IMR-90 (cell line): ENCODE measurements around the gene NAP1L5. TPM values are rescaled to one million over a fixed set of nuclear protein-coding genes. Genes with fewer than 3 reads are reported as not detected.

Experiments used
- ATAC-seq: fragments of 200-7000 bp; cut with Tn5 transposase; 2 replicates; pipeline ENCODE4 v1.9.1; 2020; ENCODE audit warnings: low read depth, mild to moderate bottlenecking, moderate library complexity
- BruUV-seq: library from RNA; stranded (reverse); fragments of 400-500 nt; replicated peaks from 2 replicates; lab custom pipeline; 2021; lab: Mats Ljungman, UMichigan
- CTCF ChIA-PET: fragments of 300-600 bp; formaldehyde crosslinking; extraction: SDS; loops from one replicate; lab custom pipeline; 2021; ENCODE audit warnings: antibody characterized with exemption; lab: Yijun Ruan, JAX
- POLR2A ChIA-PET: fragments of 300-600 bp; sonication (Branson Sonifier 250); formaldehyde crosslinking; loops from one replicate; lab custom pipeline; 2022; ENCODE audit warnings: antibody characterized with exemption; ENCODE audit not compliant: unreplicated experiment; lab: Charles Lee
- DNase-seq: peaks from one replicate; pipeline ENCODE4 v3.0.0; 2013
- H2AFZ ChIP-seq: replicated peaks from 2 replicates; pipeline ENCODE3; 2013; ENCODE audit warnings: low read length, mild to moderate bottlenecking; ENCODE audit not compliant: poor library complexity
- H2AK5ac ChIP-seq: 2 replicates; pipeline ENCODE4 v1.6.1; 2013; ENCODE audit warnings: low read depth, low read length, inconsistent platforms
- H2AK9ac ChIP-seq: replicated peaks from 2 replicates; pipeline ENCODE3; 2013; ENCODE audit warnings: mild to moderate bottlenecking, low read depth, low read length, moderate library complexity; ENCODE audit not compliant: poor library complexity
- H2BK120ac ChIP-seq: 2 replicates; pipeline ENCODE4 v1.6.1; 2013; ENCODE audit warnings: low read depth, low read length, inconsistent platforms
- H2BK15ac ChIP-seq: 3 replicates; pipeline ENCODE4 v1.6.1; 2013; ENCODE audit warnings: low read depth, low read length, inconsistent platforms
- H2BK20ac ChIP-seq: 2 replicates; pipeline ENCODE4 v1.6.1; 2013; ENCODE audit warnings: low read depth, mild to moderate bottlenecking, inconsistent platforms, low read length, moderate library complexity
- H2BK5ac ChIP-seq: 2 replicates; pipeline ENCODE4 v1.6.1; 2013; ENCODE audit warnings: mild to moderate bottlenecking, low read depth, low read length, inconsistent platforms; ENCODE audit not compliant: poor library complexity, severe bottlenecking
- H3K14ac ChIP-seq: replicated peaks from 2 replicates; pipeline ENCODE4 v1.6.1; 2013; ENCODE audit warnings: low read depth, low read length, inconsistent platforms
- H3K18ac ChIP-seq: 2 replicates; pipeline ENCODE4 v1.6.1; 2013; ENCODE audit warnings: low read depth, low read length, control low read depth
- H3K23ac ChIP-seq: 2 replicates; pipeline ENCODE4 v1.6.1; 2013; ENCODE audit warnings: low read depth, low read length, inconsistent platforms
- H3K27ac ChIP-seq: 2 replicates; pipeline ENCODE4 v1.5.1; 2013; ENCODE audit warnings: mild to moderate bottlenecking, control low read depth, low read length; ENCODE audit not compliant: insufficient read depth
- H3K27me3 ChIP-seq: 2 replicates; pipeline ENCODE4 v1.6.1; 2013; ENCODE audit warnings: low read length; ENCODE audit not compliant: control insufficient read depth, insufficient read depth
- H3K36me3 ChIP-seq: 2 replicates; pipeline ENCODE4 v1.6.1; 2013; ENCODE audit warnings: low read length, mixed read lengths; ENCODE audit not compliant: control insufficient read depth, insufficient read depth
- H3K4ac ChIP-seq: 2 replicates; pipeline ENCODE4 v1.6.1; 2013; ENCODE audit warnings: low read depth, low read length, inconsistent platforms
- H3K4me1 ChIP-seq: 2 replicates; pipeline ENCODE4 v1.6.1; 2013; ENCODE audit warnings: low read length, mixed read lengths; ENCODE audit not compliant: control insufficient read depth, insufficient read depth
- H3K4me2 ChIP-seq: 2 replicates; pipeline ENCODE4 v1.6.1; 2013; ENCODE audit warnings: low read depth, mild to moderate bottlenecking, control low read depth, low read length, moderate library complexity
- H3K4me3 ChIP-seq: 2 replicates; pipeline ENCODE4 v1.5.1; 2013; ENCODE audit warnings: low read depth, mild to moderate bottlenecking, control low read depth, low read length, moderate library complexity; ENCODE audit not compliant: insufficient read depth
- H3K56ac ChIP-seq: 2 replicates; pipeline ENCODE4 v1.6.1; 2013; ENCODE audit warnings: low read length, inconsistent platforms; ENCODE audit not compliant: insufficient read depth; ENCODE audit errors: extremely low read depth
- H3K79me1 ChIP-seq, 2 experiments: 2 replicates each; pipeline ENCODE4 v1.6.1; 2013; ENCODE audit warnings: low read length in 2 of 2, inconsistent platforms in 1 of 2, low read depth in 1 of 2
- H3K9ac ChIP-seq: 2 replicates; pipeline ENCODE4 v1.6.1; 2013; ENCODE audit warnings: low read depth, low read length, control low read depth
- H3K9me1 ChIP-seq: 2 replicates; pipeline ENCODE4 v1.6.1; 2013; ENCODE audit warnings: low read length, inconsistent platforms; ENCODE audit not compliant: insufficient read depth
- H3K9me3 ChIP-seq: 2 replicates; pipeline ENCODE4 v1.6.1; 2013; ENCODE audit warnings: low read length; ENCODE audit not compliant: control insufficient read depth, insufficient read depth
- H4K20me1 ChIP-seq: 2 replicates; pipeline ENCODE4 v1.6.1; 2013; ENCODE audit warnings: low read length, inconsistent platforms; ENCODE audit not compliant: insufficient read depth
- H4K5ac ChIP-seq: 2 replicates; pipeline ENCODE4 v1.6.1; 2013; ENCODE audit warnings: mild to moderate bottlenecking, low read depth, low read length, control low read depth
- H4K8ac ChIP-seq, 2 experiments: 2 replicates each; pipeline ENCODE4 v1.6.1; 2013; ENCODE audit warnings: low read depth in 2 of 2, low read length in 2 of 2, control low read depth in 1 of 2, inconsistent platforms in 1 of 2
- H4K91ac ChIP-seq: 2 replicates; pipeline ENCODE4 v1.6.1; 2013; ENCODE audit warnings: low read depth, low read length, inconsistent platforms; ENCODE audit not compliant: insufficient read depth
- MAZ ChIP-seq: IDR thresholded peaks from 2 replicates; pipeline ENCODE4 v1.6.1; 2012; ENCODE audit warnings: low read depth, mild to moderate bottlenecking, low read length, improper control_type of control experiment, moderate library complexity, borderline replicate concordance
- RFX5 ChIP-seq: IDR thresholded peaks from 2 replicates; pipeline ENCODE4 v1.8.0; 2012; ENCODE audit warnings: low read depth, mild to moderate bottlenecking, low read length, moderate library complexity
- WGBS, 2 experiments: methylation state at CpG; one replicate each; pipeline versions ENCODE4 v1.1.5 to v1.1.7; 2013; ENCODE audit warnings: missing lambda C conversion rate in 2 of 2; ENCODE audit not compliant: insufficient read length in 1 of 2; ENCODE audit errors: extremely low coverage in 2 of 2; 5-methylcytosine and 5-hydroxymethylcytosine counted together
- dilution Hi-C: fragments of 300-500 bp; cut with HindIII; formaldehyde crosslinking; loops from one replicate; pipeline ENCODE4 v1.14.3; 2018; ENCODE audit warnings: low sequenced_read_pairs; ENCODE audit not compliant: unreplicated experiment
- in situ Hi-C: fragments of 300-500 bp; cut with MboI; formaldehyde crosslinking; loops from 3 replicates; pipeline ENCODE4 v1.14.3; 2019; ENCODE audit warnings: low sequenced_read_pairs, inconsistent platforms, mixed read lengths
- intact Hi-C: fragments of 100-400 bp; cut with micrococcal nuclease; formaldehyde crosslinking; loops from 2 replicates; pipeline ENCODE4 v1.10.0; 2022
- polyA plus RNA-seq, 3 experiments: library from polyadenylated mRNA; depleted of rRNA; stranded (reverse); fragments of >200 nt; gene quantifications; 2 replicates each; pipeline ENCODE4 v1.2.3, GENCODE V29; 2012; ENCODE audit warnings: low replicate concordance in 1 of 3
- total RNA-seq: library from RNA; depleted of rRNA; stranded (reverse); fragments of >200 nt; gene quantifications from 2 replicates; pipeline ENCODE4 v1.2.3, GENCODE V29; 2012

Gene NAP1L5
- total and polyA plus RNA-seq, 2 of the 4 experiments (the other 2 are of a cell fraction) = 3.9 to 5.3 TPM

- POLR2A ChIA-PET = interaction anchor here (0.6 kb wide), 1 partner anchor 138 kb away, joined by 3 read pairs; no protein-coding TSS in a partner anchor
- dilution Hi-C loops = no loop called here
- Histone ChIP-seq H3K4ac (peak overlapping the region; percentile 59; the same call in 1 of the 2 replicates), H3K4me3 (peak overlapping the region; percentile 51), H2AK9ac (no peak overlapping the region), H2AFZ (peak overlapping the region; percentile 87), H2AK5ac (no peak overlapping the region), H3K79me1 (peaks cover 4 to 5% of the 10 kb centered on the region in 2 experiments; a peak in 3 of 4 replicates), H3K56ac (peak overlapping the region; percentile 13; the same call in 1 of the 2 replicates), H4K91ac (no peak overlapping the region), H3K9me1 (peaks cover 4% of the 10 kb centered on the region; the same call in 1 of the 2 replicates), H4K5ac (no peak overlapping the region), H3K4me1 (no peaks in the 10 kb centered on the region; the same call in 1 of the 2 replicates), H2BK20ac (no peak overlapping the region), H3K4me2 (peak overlapping the region; percentile 78), H3K9ac (peak overlapping the region; percentile 44), H2BK15ac (no peak overlapping the region), H3K18ac (no peak overlapping the region), H3K9me3 (no peaks in the 10 kb centered on the region), H3K27ac (peak overlapping the region; percentile 26), H4K8ac (peak overlapping the region in 1 of 2 experiments; percentile 74; a peak in 1 of 4 replicates), H3K27me3 (no peaks in the 10 kb centered on the region), H2BK120ac (no peak overlapping the region), H3K36me3 (no peaks in the 10 kb centered on the region; the same call in 1 of the 2 replicates), H4K20me1 (no peaks in the 10 kb centered on the region), H2BK5ac (peak overlapping the region; percentile 3), H3K14ac (peak overlapping the region; percentile 38; the same call in 1 of the 2 replicates), H3K23ac (0 out of 2 replicates have a peak overlapping the region, but pooled peaks have one; percentile 14)
- peak; percentile 67 for ATAC-seq
- intact Hi-C loops = no loop called here
- WGBS, 2 experiments = 68% methylated on average over 10 of the region's 18 CpGs; no CpG with 5 or more reads in 1 of the 2 experiments
- in situ Hi-C loops = no loop called here
- DNase-seq = peak; percentile 52
- TF ChIP-seq MAZ (peak; percentile 13; the same call in 1 of the 2 replicates), RFX5 (no peak)
- CTCF ChIA-PET = no interaction called here
- BruUV-seq = no TSS peak
Observed at GRCh38 chr4:88697141-88697540, 488 bp downstream of the NAP1L5 start.
